MM.1S (cell line): ENCODE results near the gene HES1.

Experiments
- CTCF ChIP-seq: fragments of 300-600 bp; sonication (generic); IDR thresholded peaks from 2 replicates; pipeline ENCODE4 v1.5.1; 2016; ENCODE audit warnings: antibody characterized with exemption, low read length, mixed read lengths
- EZH2 ChIP-seq: fragments of 300-600 bp; sonication (generic); optimal IDR thresholded peaks from 2 replicates; pipeline ENCODE3; 2017; ENCODE audit warnings: low read depth, mild to moderate bottlenecking, antibody characterized with exemption, low read length, mixed read lengths

GRCh38 chr3:194089357-194090177 lies 46.4 kb upstream of the HES1 start:
- TF ChIP-seq CTCF (no peak), EZH2 (no peak)
